Prostate gland (tissue), 2 donors: ENCODE measurements around the gene ALX3. TPM values are rescaled to one million over a fixed set of nuclear protein-coding genes. Genes with fewer than 3 reads are reported as not detected.

ENCODE experiments used
- DNase-seq: peaks from one replicate; pipeline ENCODE4 v3.0.0-alpha.2; 2019; ENCODE audit warnings: low spot score
- H3K27ac ChIP-seq, 2 donors: fragments of 200-600 bp; sonication (generic); 2 replicates each; pipeline ENCODE4 v1.5.1; 2017 to 2019
- H3K27me3 ChIP-seq: fragments of 200-600 bp; sonication (generic); replicated peaks from 2 replicates; pipeline ENCODE4 v1.5.1; 2019; ENCODE audit not compliant: insufficient read depth
- H3K36me3 ChIP-seq, 2 donors: fragments of 200-600 bp; sonication (generic); 1 replicate in 1 of 2; 2 replicates in 1 of 2; pipeline versions ENCODE4 v1.5.1 to v1.8.1; 2017 to 2019
- H3K4me1 ChIP-seq: fragments of 200-600 bp; sonication (generic); replicated peaks from 2 replicates; pipeline ENCODE4 v1.5.1; 2019
- H3K4me3 ChIP-seq, 2 donors: fragments of 200-600 bp; sonication (generic); 2 replicates each; pipeline ENCODE4 v1.5.1; 2017 to 2019
- H3K9me3 ChIP-seq: fragments of 200-600 bp; sonication (generic); 2 replicates; pipeline ENCODE4 v1.5.1; 2017
- POLR2A ChIP-seq: fragments of 450-650 bp; IDR thresholded peaks from one replicate; pipeline ENCODE4 v1.6.1; 2016; ENCODE audit warnings: antibody characterized with exemption, mild to moderate bottlenecking
- POLR2AphosphoS5 ChIP-seq: sonication (generic); formaldehyde crosslinking; IDR thresholded peaks from one replicate; pipeline ENCODE4 v1.6.1; 2017; ENCODE audit warnings: antibody characterized with exemption
- WGBS: methylation state at CpG from one replicate; pipeline ENCODE4 v1.1.5; 2018; 5-methylcytosine and 5-hydroxymethylcytosine counted together
- intact Hi-C: fragments of 100-400 bp; cut with DNase I; formaldehyde crosslinking; loops from one replicate; pipeline ENCODE4 v1.14.2; 2022
- total RNA-seq, 2 donors: library from RNA; depleted of rRNA; stranded (reverse); fragments of >200 nt; gene quantifications; one replicate each; pipeline ENCODE4 v1.1.0, GENCODE V29; 2016
- TF ChIP-seq, protein P1 (sequence below), 4 experiments: fragments of 200-600 bp in 2 of 4; fragments of 450-650 bp in 2 of 4; sonication (generic) in 2 of 4; IDR thresholded peaks; 1 replicate in 3 of 4; 2 replicates in 1 of 4; pipeline ENCODE4 v1.5.1; 2016 to 2019; ENCODE audit warnings: antibody characterized with exemption in 4 of 4, mild to moderate bottlenecking in 2 of 4, moderate library complexity in 2 of 4

Gene ALX3
- total RNA-seq, 2 donors from 2014 or later: 0.74 TPM; not detected in 1

DNA sequence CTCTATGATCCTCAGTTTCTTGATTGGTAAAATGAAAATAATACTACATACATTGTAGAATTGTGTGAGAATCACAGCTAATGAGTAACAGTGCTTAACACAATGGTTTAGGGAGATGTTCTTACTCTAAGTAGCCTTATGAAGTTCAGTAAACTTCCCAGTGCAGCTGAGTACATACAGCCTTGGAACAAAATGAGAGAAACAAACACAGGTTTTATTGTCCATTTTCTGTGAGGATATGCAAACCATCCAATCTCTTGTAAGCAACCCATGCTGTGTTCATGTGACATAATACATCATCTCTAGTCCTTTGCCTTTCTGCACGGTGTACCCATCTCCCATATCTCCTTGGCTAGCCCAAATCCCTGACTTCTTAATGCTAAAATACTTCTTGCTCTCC, 50.7 kb downstream of the ALX3 start:
- WGBS: 43% methylated on average over 1 of the region's 1 CpG
- TF ChIP-seq, protein P1, sequence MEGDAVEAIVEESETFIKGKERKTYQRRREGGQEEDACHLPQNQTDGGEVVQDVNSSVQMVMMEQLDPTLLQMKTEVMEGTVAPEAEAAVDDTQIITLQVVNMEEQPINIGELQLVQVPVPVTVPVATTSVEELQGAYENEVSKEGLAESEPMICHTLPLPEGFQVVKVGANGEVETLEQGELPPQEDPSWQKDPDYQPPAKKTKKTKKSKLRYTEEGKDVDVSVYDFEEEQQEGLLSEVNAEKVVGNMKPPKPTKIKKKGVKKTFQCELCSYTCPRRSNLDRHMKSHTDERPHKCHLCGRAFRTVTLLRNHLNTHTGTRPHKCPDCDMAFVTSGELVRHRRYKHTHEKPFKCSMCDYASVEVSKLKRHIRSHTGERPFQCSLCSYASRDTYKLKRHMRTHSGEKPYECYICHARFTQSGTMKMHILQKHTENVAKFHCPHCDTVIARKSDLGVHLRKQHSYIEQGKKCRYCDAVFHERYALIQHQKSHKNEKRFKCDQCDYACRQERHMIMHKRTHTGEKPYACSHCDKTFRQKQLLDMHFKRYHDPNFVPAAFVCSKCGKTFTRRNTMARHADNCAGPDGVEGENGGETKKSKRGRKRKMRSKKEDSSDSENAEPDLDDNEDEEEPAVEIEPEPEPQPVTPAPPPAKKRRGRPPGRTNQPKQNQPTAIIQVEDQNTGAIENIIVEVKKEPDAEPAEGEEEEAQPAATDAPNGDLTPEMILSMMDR (IDR thresholded peaks at IDR 0.05): no peak
- TF ChIP-seq POLR2AphosphoS5 (peak; percentile 84), POLR2A (no peak)
- Histone ChIP-seq H3K27me3 (no peaks in the 10 kb centered on the region), H3K36me3 (peaks cover 0 to 9% of the 10 kb centered on the region in 2 donors), H3K4me1 (no peaks in the 10 kb centered on the region), H3K4me3 (no peak overlapping the region), H3K27ac (no peak overlapping the region), H3K9me3 (no peaks in the 10 kb centered on the region)
- intact Hi-C loops: no loop called here
- peak; percentile 37 for DNase-seq

DNA sequence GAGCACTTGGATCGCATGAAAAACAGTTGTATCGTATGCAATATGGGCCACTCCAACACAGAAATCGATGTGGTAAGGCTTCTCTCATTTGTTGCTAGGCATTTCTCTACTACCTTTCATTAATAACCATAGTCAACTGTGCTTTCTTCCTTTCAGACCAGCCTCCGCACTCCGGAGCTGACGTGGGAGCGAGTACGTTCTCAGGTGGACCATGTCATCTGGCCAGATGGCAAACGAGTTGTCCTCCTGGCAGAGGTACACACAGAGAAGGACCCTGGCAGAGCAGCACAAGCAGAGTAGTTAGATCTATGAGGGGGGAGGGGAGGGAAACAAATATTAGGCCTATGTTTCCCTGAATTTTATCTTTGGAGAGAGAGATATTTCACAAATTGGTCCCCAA, 52.1 kb downstream of the ALX3 start:
- Histone ChIP-seq H3K27me3 (no peaks in the 10 kb centered on the region), H3K36me3 (peaks cover 0 to 9% of the 10 kb centered on the region in 2 donors), H3K9me3 (no peaks in the 10 kb centered on the region), H3K4me3 (no peak overlapping the region), H3K27ac (no peak overlapping the region), H3K4me1 (no peaks in the 10 kb centered on the region)
- intact Hi-C loops: no loop called here
- DNase-seq: no peak
- 88% methylated on average over 9 of the region's 9 CpGs for WGBS
- TF ChIP-seq POLR2AphosphoS5 (no peak), POLR2A (no peak)
- TF ChIP-seq, protein P1 (IDR thresholded peaks at IDR 0.05): no peak

DNA sequence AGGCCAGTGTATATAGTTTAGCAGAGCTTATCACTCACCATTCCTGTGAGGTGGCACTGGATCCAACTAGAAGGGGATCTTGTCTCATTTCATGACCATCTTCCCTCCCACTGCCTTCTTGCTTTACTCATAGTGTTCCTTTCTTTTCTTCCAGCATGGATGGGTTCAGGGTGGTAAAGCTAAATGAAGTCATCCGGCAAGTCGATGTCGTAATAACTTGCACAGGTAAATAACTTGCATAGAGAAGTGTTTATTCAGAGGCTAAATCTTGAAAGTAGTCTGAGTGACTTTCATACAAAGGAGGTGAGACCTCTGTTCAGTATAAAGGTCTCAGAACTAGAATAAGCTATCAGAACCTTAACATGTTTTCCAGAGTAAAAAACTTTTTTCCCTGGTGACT, 52.7 kb downstream of the ALX3 start:
- intact Hi-C loops: no loop called here
- Histone ChIP-seq H3K4me1 (no peaks in the 10 kb centered on the region), H3K4me3 (no peak overlapping the region), H3K36me3 (peaks cover 0 to 8% of the 10 kb centered on the region in 2 donors), H3K27ac (no peak overlapping the region), H3K27me3 (no peaks in the 10 kb centered on the region), H3K9me3 (no peaks in the 10 kb centered on the region)
- DNase-seq: no peak
- no peak for TF ChIP-seq POLR2AphosphoS5
- TF ChIP-seq, protein P1 (IDR thresholded peaks at IDR 0.05): no peak
- 73% methylated on average over 3 of the region's 3 CpGs for WGBS

DNA sequence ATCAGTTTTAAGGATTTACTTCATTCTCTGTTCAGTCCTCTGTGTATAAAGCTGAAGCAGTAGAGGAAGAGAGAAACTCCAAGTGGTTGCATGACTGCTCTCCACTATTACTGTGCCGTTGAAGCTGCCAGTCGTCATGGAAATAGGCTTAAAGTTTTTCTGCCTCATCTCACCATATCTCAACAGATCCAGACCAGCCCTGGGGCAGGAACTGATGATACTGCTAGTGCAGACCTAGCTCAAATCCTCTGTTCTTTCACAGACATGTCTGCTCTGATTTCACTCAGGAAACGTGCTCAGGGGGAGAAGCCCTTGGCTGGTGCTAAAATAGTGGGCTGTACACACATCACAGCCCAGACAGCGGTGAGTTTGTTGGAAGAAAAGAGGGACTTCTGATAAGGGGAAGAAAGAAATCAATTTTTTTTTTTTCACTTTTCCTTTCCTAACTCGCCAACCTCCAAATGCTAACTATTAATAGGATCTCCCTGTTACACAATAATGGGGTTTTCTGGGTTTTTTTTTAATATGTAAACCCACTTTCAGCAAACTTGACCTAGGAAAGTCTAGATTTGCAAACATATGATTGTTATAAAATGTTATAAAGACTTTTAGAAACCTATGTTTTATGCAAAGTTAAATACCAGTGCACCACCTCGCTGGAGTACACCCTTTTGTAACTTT, 58.2 kb downstream of the ALX3 start:
- WGBS: 80% methylated on average over 6 of the region's 6 CpGs
- intact Hi-C loops: no loop called here
- H3K4me1 ChIP-seq: peaks cover 4% of the 10 kb centered on the region
- H3K27ac ChIP-seq: no peak overlapping the region
- TF ChIP-seq, protein P1 (IDR thresholded peaks at IDR 0.05): no peak
- TF ChIP-seq POLR2AphosphoS5: no peak
- TF ChIP-seq POLR2A: no peak
- no peak for DNase-seq
- H3K9me3 ChIP-seq: no peaks in the 10 kb centered on the region
- H3K27me3 ChIP-seq: no peaks in the 10 kb centered on the region
- H3K4me3 ChIP-seq: no peak overlapping the region
- H3K36me3 ChIP-seq: peaks cover 0 to 5% of the 10 kb centered on the region in 2 donors

DNA sequence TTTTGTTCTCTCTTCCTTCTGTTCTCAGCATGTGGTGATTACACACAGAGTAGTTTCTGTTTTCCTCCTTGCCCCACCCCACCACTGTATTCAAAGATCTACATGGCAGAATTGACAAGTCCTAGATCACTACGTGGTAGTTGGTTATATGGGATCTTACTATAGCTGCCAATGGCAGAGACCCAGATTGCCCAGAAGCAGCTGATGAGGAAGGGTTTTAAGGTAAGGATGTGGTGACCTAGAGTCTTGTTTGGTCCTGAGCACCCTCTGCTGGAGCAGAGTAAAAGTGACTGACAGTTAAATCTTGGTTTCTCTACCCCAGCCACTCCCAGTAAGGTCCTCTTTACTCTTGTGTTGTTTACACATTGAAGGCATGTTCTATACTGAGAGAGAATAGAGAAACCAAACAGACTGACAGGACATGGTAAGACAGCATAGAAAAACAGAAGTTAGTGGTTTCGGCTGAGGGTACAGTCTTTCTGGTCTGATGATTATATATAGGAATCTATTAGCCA, 58.9 kb downstream of the ALX3 start:
- 47% methylated on average over 2 of the region's 2 CpGs for WGBS
- peak; percentile 43 for DNase-seq
- Histone ChIP-seq H3K36me3 (peaks cover 0 to 5% of the 10 kb centered on the region in 2 donors), H3K4me1 (peaks cover 8% of the 10 kb centered on the region), H3K27me3 (no peaks in the 10 kb centered on the region), H3K27ac (no peak overlapping the region), H3K9me3 (no peaks in the 10 kb centered on the region), H3K4me3 (no peak overlapping the region)
- TF ChIP-seq POLR2AphosphoS5 (peak; percentile 57), POLR2A (no peak)
- TF ChIP-seq, protein P1 (IDR thresholded peaks at IDR 0.05): peak in 3 of 4 experiments; percentile 31 to 71 (median 65)
- intact Hi-C loops: no loop called here
